GM23248 (cell line): ENCODE data around the gene MPP4. TPM values are rescaled to one million over a fixed set of nuclear protein-coding genes. Genes with fewer than 3 reads are reported as not detected.

ENCODE experiments used
- DNase-seq: peaks from one replicate; pipeline ENCODE4 v3.0.0-alpha.2; 2015
- H2AFZ ChIP-seq: fragments of 200-600 bp; sonication (generic); 2 replicates; pipeline ENCODE4 v1.6.1; 2016; ENCODE audit warnings: antibody characterized with exemption
- H3F3A ChIP-seq: fragments of 200-600 bp; sonication (generic); 2 replicates; pipeline ENCODE4 v1.6.1; 2016; ENCODE audit warnings: mild to moderate bottlenecking, antibody characterized with exemption, mixed run types; ENCODE audit not compliant: insufficient read depth
- H3K27ac ChIP-seq: fragments of 200-600 bp; sonication (generic); 2 replicates; pipeline ENCODE4 v1.5.1; 2016; ENCODE audit warnings: mild to moderate bottlenecking
- H3K27me3 ChIP-seq: fragments of 200-600 bp; sonication (generic); replicated peaks from 2 replicates; pipeline ENCODE4 v1.6.1; 2016; ENCODE audit warnings: mild to moderate bottlenecking; ENCODE audit not compliant: insufficient read depth
- H3K36me3 ChIP-seq: fragments of 200-600 bp; sonication (generic); 2 replicates; pipeline ENCODE4 v1.6.1; 2016; ENCODE audit warnings: low read depth, mild to moderate bottlenecking
- H3K4me1 ChIP-seq: fragments of 200-600 bp; sonication (generic); 2 replicates; pipeline ENCODE4 v1.6.1; 2016; ENCODE audit warnings: mild to moderate bottlenecking; ENCODE audit not compliant: insufficient read depth
- H3K4me2 ChIP-seq: fragments of 200-600 bp; sonication (generic); one replicate; pipeline ENCODE4 v1.6.1; 2016; ENCODE audit warnings: mild to moderate bottlenecking; ENCODE audit not compliant: unreplicated experiment
- H3K4me3 ChIP-seq: fragments of 200-600 bp; sonication (generic); 2 replicates; pipeline ENCODE4 v1.5.1; 2016; ENCODE audit warnings: mild to moderate bottlenecking
- H3K79me2 ChIP-seq: fragments of 200-600 bp; sonication (generic); 2 replicates; pipeline ENCODE4 v1.6.1; 2016; ENCODE audit warnings: mild to moderate bottlenecking; ENCODE audit not compliant: insufficient read depth
- H3K9ac ChIP-seq: fragments of 200-600 bp; sonication (generic); 2 replicates; pipeline ENCODE4 v1.6.1; 2016; ENCODE audit warnings: mild to moderate bottlenecking
- H3K9me2 ChIP-seq: fragments of 200-600 bp; sonication (generic); 2 replicates; pipeline ENCODE4 v1.6.1; 2016; ENCODE audit warnings: mixed run types, mild to moderate bottlenecking, moderate library complexity; ENCODE audit not compliant: insufficient read depth
- H3K9me3 ChIP-seq: fragments of 200-600 bp; sonication (generic); one replicate; pipeline ENCODE4 v1.6.1; 2017; ENCODE audit warnings: low read depth
- H4K20me1 ChIP-seq: fragments of 200-600 bp; sonication (generic); 2 replicates; pipeline ENCODE4 v1.6.0; 2016; ENCODE audit not compliant: insufficient read depth
- EZH2 ChIP-seq: fragments of 200-600 bp; sonication (generic); IDR thresholded peaks from 2 replicates; pipeline ENCODE4 v1.6.1; 2018; ENCODE audit warnings: antibody characterized with exemption, mild to moderate bottlenecking; ENCODE audit not compliant: insufficient read depth, poor library complexity, severe bottlenecking
- EZH2phosphoT487 ChIP-seq: fragments of 200-600 bp; sonication (generic); IDR thresholded peaks from 2 replicates; pipeline ENCODE4 v1.6.1; 2018; ENCODE audit warnings: antibody characterized with exemption, moderate library complexity, mild to moderate bottlenecking, low read depth; ENCODE audit not compliant: insufficient read depth
- WGBS, 2 experiments: methylation state at CpG; one replicate each; pipeline ENCODE4 v1.1.6; 2015 to 2017; ENCODE audit warnings: low lambda C conversion rate in 2 of 2, low coverage in 1 of 2; ENCODE audit errors: missing lambda C conversion rate in 2 of 2; 5-methylcytosine and 5-hydroxymethylcytosine counted together
- in situ Hi-C: fragments of 300-500 bp; cut with MboI; formaldehyde crosslinking; loops from 2 replicates; pipeline ENCODE4 v1.15.0; 2020
- polyA plus RNA-seq: library from polyadenylated mRNA; unstranded; fragments of >200 nt; fragmentation: Nextera tagmentation; extraction: Ambion mirVana; gene quantifications from 2 replicates; pipeline ENCODE4 v1.2.1, GENCODE V29; 2016
- total RNA-seq: library from RNA; depleted of rRNA; stranded (reverse); fragments of >200 nt; shearing (Covaris generic); gene quantifications from 2 replicates; pipeline ENCODE4 v1.2.3, GENCODE V29; 2014

MPP4 gene
- total and polyA plus RNA-seq, 2 experiments from 2014 or later = 3.6 to 3.8 TPM

DNA sequence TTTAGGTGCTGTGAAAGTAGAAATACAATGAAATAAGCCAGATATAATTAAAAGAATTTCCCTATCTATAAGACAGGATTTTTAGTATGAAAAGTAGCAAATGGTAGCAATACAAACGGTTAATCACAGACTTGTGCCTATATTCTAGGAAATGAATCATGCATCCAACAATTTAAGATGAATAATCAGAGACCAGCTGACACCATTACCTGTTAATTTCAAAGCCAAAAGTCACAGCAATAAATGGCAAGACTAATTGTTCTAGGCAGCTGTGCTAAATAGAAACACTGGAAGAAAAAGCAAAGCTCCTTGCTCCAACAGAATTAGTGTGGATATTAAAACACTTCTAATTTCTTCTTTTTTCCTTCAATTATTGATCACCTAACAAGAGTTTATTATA is 35.1 kb upstream of the MPP4 start:
- TF ChIP-seq EZH2phosphoT487 = no peak
- Histone ChIP-seq H3K4me3 (no peak overlapping the region), H3K9ac (no peak overlapping the region), H3K36me3 (peaks cover 67% of the 10 kb centered on the region), H3K27me3 (no peaks in the 10 kb centered on the region), H2AFZ (no peak overlapping the region), H3K79me2 (no peaks in the 10 kb centered on the region), H3K4me1 (peaks cover 9% of the 10 kb centered on the region), H3K9me2 (no peaks in the 10 kb centered on the region), H3K27ac (no peak overlapping the region), H3K4me2 (no peak overlapping the region), H3K9me3 (peaks cover 6% of the 10 kb centered on the region), H3F3A (no peaks in the 10 kb centered on the region), H4K20me1 (no peaks in the 10 kb centered on the region)
- peak; percentile 27 for DNase-seq
- WGBS, 2 experiments = 25 to 28% methylated on average over 1 of the region's 1 CpG
- in situ Hi-C loops = no loop called here

DNA sequence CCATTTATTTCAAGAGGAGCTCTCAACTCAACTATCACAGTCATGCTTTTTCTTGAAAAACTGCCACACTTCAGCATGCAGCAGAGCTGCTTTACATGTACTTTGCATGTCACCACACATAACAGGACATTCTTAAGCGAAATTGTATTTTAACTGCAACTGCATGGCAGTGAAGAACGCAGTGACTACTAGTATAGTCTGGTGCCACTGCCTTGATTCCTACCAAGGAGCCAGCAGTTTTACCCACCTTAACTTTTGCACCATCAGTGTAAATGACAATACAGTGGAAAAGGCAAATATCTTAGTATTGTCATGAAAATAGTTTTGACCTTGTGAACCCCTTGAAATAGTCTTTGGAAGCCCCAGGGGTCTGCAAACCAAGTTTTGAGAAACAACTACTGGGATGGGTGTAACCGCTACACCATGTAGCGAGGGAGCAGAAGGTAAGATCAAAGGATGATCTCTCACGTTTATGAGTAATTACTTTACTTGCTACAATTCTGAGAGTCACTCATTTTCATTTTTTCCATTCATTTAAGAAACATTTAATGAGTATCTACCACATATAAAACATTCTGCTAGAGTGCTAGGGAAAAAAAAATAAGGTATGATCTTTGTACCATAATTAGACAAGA is 32.3 kb upstream of the MPP4 start:
- Histone ChIP-seq H3K9me3 (no peaks in the 10 kb centered on the region), H3K27me3 (no peaks in the 10 kb centered on the region), H3K4me3 (no peak overlapping the region), H3K27ac (no peak overlapping the region), H3K4me2 (no peak overlapping the region), H4K20me1 (no peaks in the 10 kb centered on the region), H3K79me2 (no peaks in the 10 kb centered on the region), H3K9me2 (no peaks in the 10 kb centered on the region), H3K9ac (no peak overlapping the region), H3K4me1 (peaks cover 9% of the 10 kb centered on the region), H3F3A (no peaks in the 10 kb centered on the region), H2AFZ (no peak overlapping the region), H3K36me3 (peaks cover 56% of the 10 kb centered on the region)
- no peak for DNase-seq
- 95 to 99% methylated on average over 5 of the region's 5 CpGs for WGBS, 2 experiments
- in situ Hi-C loops = no loop called here
- TF ChIP-seq EZH2 (no peak), EZH2phosphoT487 (no peak)

DNA sequence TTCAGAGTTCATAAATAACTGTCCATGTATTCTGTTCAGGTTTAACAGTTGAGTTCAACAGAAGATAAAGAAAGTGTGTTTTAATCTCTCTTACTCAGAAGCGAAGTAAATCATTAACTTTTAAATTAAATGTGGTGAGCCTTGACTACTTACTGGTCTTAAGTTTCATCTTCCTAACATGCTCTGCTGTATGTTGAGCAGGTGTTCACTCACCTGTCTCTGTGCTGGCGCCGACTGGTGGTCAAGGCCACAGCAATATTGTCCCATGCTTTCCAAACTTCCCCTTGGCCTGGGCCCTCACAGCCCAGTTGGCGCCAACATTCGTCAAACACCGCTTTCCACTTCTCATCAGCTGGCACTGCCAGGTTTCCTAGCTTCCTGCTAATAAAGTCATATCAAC is 17.0 kb upstream of the MPP4 start:
- no peak overlapping the region for H3K9ac ChIP-seq
- no peak overlapping the region for H3K27ac ChIP-seq
- no peaks in the 10 kb centered on the region for H3K4me1 ChIP-seq
- no peaks in the 10 kb centered on the region for H3K27me3 ChIP-seq
- H4K20me1 ChIP-seq = no peaks in the 10 kb centered on the region
- no peak overlapping the region for H3K4me3 ChIP-seq
- peaks cover 3% of the 10 kb centered on the region; the same call in 1 of the 2 replicates for H3K79me2 ChIP-seq
- no peak overlapping the region for H3K4me2 ChIP-seq
- H2AFZ ChIP-seq = no peak overlapping the region
- no peak for TF ChIP-seq EZH2
- no peak for TF ChIP-seq EZH2phosphoT487
- WGBS, 2 experiments = 97% methylated on average over 6 of the region's 6 CpGs
- H3K9me2 ChIP-seq = no peaks in the 10 kb centered on the region
- H3F3A ChIP-seq = no peaks in the 10 kb centered on the region
- in situ Hi-C loops = no loop called here
- DNase-seq = no peak
- H3K36me3 ChIP-seq = peaks cover 63% of the 10 kb centered on the region
- no peaks in the 10 kb centered on the region for H3K9me3 ChIP-seq

DNA sequence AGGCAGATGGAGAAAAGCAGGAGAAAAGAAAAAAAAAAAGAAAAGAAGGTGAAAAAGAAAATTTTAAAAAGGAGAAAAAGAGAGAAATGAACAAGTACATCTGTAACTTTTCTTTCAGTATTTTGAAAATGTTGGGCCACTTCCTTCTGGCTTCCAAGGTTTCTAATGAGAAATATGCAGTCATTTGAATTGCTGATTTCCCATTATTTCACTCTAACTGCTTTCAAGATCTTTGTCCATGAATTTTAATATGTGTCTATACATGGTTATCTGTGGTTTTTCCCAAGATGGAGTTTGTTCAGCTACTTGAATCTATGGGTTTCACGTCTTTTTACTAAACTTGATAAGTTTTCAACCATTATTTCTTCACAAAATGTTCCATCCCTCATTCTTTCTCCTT is 14.3 kb upstream of the MPP4 start:
- no peaks in the 10 kb centered on the region for H3K9me3 ChIP-seq
- peaks cover 9% of the 10 kb centered on the region for H3F3A ChIP-seq
- no peak for TF ChIP-seq EZH2
- no peak for TF ChIP-seq EZH2phosphoT487
- 95 to 100% methylated on average over 1 of the region's 1 CpG for WGBS, 2 experiments
- no peak overlapping the region for H2AFZ ChIP-seq
- no peaks in the 10 kb centered on the region for H4K20me1 ChIP-seq
- H3K9me2 ChIP-seq = no peaks in the 10 kb centered on the region
- no peak overlapping the region for H3K27ac ChIP-seq
- H3K4me1 ChIP-seq = no peaks in the 10 kb centered on the region
- in situ Hi-C loops = no loop called here
- no peak overlapping the region for H3K4me3 ChIP-seq
- H3K27me3 ChIP-seq = no peaks in the 10 kb centered on the region
- H3K4me2 ChIP-seq = no peak overlapping the region
- peaks cover 58% of the 10 kb centered on the region for H3K36me3 ChIP-seq
- no peaks in the 10 kb centered on the region for H3K79me2 ChIP-seq
- DNase-seq = no peak
- H3K9ac ChIP-seq = no peak overlapping the region

DNA sequence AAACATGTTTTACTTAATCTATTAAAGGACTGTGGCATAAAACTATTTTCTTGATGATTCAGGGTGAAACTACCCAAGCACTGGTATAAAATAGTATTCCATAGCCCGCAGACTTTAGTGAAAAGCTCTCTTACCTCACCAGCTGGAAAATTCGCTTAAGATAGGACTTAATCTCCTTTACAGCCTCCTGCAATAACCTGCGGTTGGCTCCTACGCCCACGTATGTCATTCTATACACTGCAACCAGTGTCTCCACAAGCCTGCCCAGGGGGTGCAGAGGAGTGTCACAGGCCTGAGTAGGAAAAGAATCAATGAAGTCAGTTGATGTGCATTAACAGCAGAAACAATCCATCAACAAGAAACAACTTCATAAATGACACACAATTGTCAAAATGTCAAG is 11.3 kb upstream of the MPP4 start:
- H4K20me1 ChIP-seq = no peaks in the 10 kb centered on the region
- WGBS, 2 experiments = 97 to 98% methylated on average over 5 of the region's 5 CpGs
- H3K79me2 ChIP-seq = no peaks in the 10 kb centered on the region
- in situ Hi-C loops = no loop called here
- peaks cover 17% of the 10 kb centered on the region for H3F3A ChIP-seq
- no peak for DNase-seq
- H3K4me3 ChIP-seq = no peak overlapping the region
- no peaks in the 10 kb centered on the region for H3K27me3 ChIP-seq
- H3K4me2 ChIP-seq = no peak overlapping the region
- no peaks in the 10 kb centered on the region for H3K9me2 ChIP-seq
- H2AFZ ChIP-seq = no peak overlapping the region
- TF ChIP-seq EZH2phosphoT487 (no peak), EZH2 (no peak)
- peaks cover 67% of the 10 kb centered on the region for H3K36me3 ChIP-seq
- H3K9ac ChIP-seq = no peak overlapping the region
- H3K4me1 ChIP-seq = peaks cover 3% of the 10 kb centered on the region; the same call in 1 of the 2 replicates
- no peaks in the 10 kb centered on the region for H3K9me3 ChIP-seq
- H3K27ac ChIP-seq = no peak overlapping the region
